ENCODE results near the gene SHB. TPM values are rescaled to one million over a fixed set of nuclear protein-coding genes. Genes with fewer than 3 reads are reported as not detected.

The SHB gene
- total and polyA plus RNA-seq, 2 of the 13 experiments (the other 11 are each of a cell fraction or from before 2014, with no cell fraction given) = 19.4 to 20.7 TPM

- TF ChIP-seq REL (CRISPR knock-in tag; conservative IDR thresholded peaks at IDR 0.05) (no peak), ETV5 (CRISPR knock-in tag; IDR thresholded peaks at IDR 0.05; ENCODE audit: borderline replicate concordance) (no peak; the same call in 1 of the 2 replicates), TIGD3 (CRISPR knock-in tag; IDR thresholded peaks at IDR 0.05; ENCODE audit: borderline replicate concordance) (no peak), JARID2 (CRISPR knock-in tag; IDR thresholded peaks at IDR 0.05; ENCODE audit: insufficient replicate concordance) (no peak), ZNF414 (CRISPR knock-in tag; IDR thresholded peaks at IDR 0.05) (no peak), SOX5 (CRISPR knock-in tag; IDR thresholded peaks at IDR 0.05; ENCODE audit: borderline replicate concordance) (peak; percentile 29; the same call in 1 of the 2 replicates), ELF3 (CRISPR knock-in tag; IDR thresholded peaks at IDR 0.05) (peak; percentile 68; the same call in 1 of the 2 replicates), SMAD1 (CRISPR knock-in tag; IDR thresholded peaks at IDR 0.05; ENCODE audit: borderline replicate concordance, low read depth) (no peak), CBX2 (IDR thresholded peaks at IDR 0.05; ENCODE audit: low read depth, low read length) (no peak), CBX2 (CRISPR knock-in tag; IDR thresholded peaks at IDR 0.05; ENCODE audit: low read depth) (no peak), CCAR2 (optimal IDR thresholded peaks at IDR 0.05; ENCODE audit: low read depth, low read length) (no peak), RBAK (CRISPR knock-in tag; IDR thresholded peaks at IDR 0.05) (no peak), PAX8 (CRISPR knock-in tag; IDR thresholded peaks at IDR 0.05; ENCODE audit: borderline replicate concordance) (no peak), YEATS4 (CRISPR knock-in tag; IDR thresholded peaks at IDR 0.05; ENCODE audit: borderline replicate concordance) (no peak), MTF2 (CRISPR knock-in tag; IDR thresholded peaks at IDR 0.05; ENCODE audit: borderline replicate concordance) (no peak), RARA (CRISPR knock-in tag; IDR thresholded peaks at IDR 0.05) (peak; percentile 78), ZNF253 (CRISPR knock-in tag; IDR thresholded peaks at IDR 0.05; ENCODE audit: borderline replicate concordance) (no peak), AGO2 (optimal IDR thresholded peaks at IDR 0.05; ENCODE audit: low read depth, low read length) (no peak), CENPX (CRISPR knock-in tag; IDR thresholded peaks at IDR 0.05) (no peak), ZNF138 (CRISPR knock-in tag; IDR thresholded peaks at IDR 0.05; ENCODE audit: low read depth) (no peak), GLMP (CRISPR knock-in tag; IDR thresholded peaks at IDR 0.05; ENCODE audit: borderline replicate concordance) (no peak), ZFP36L2 (CRISPR knock-in tag; IDR thresholded peaks at IDR 0.05) (no peak), ZBTB43 (CRISPR knock-in tag; conservative IDR thresholded peaks at IDR 0.05) (0 out of 2 replicates have a peak, but pooled peaks have one; percentile 34), TAF1 (CRISPR knock-in tag; IDR thresholded peaks at IDR 0.05) (0 out of 2 replicates have a peak, but pooled peaks have one; percentile 34), IRF9 (CRISPR knock-in tag; IDR thresholded peaks at IDR 0.05; ENCODE audit: borderline replicate concordance) (no peak)
Observed at GRCh38 chr9:38062498-38063362, 6.3 kb downstream of the SHB start (continued).

Data from HepG2 (cell line).